Left renal cortex interstitium (tissue), 4 donors: ENCODE measurements around the gene MBNL2. TPM values are rescaled to one million over a fixed set of nuclear protein-coding genes. Genes with fewer than 3 reads are reported as not detected.

Source experiments
- DNase-seq, 4 donors: peaks; one replicate each; pipeline ENCODE4 v3.0.0-alpha.2; 2013; ENCODE audit warnings: low read depth in 4 of 4, low spot score in 2 of 4, missing footprints in 1 of 4
- polyA plus RNA-seq, 4 donors: library from polyadenylated mRNA; unstranded; fragments of 120-200 nt; gene quantifications; one replicate each; pipeline ENCODE4 v1.2.1, GENCODE V29; 2013; ENCODE audit not compliant: insufficient read length in 4 of 4

The MBNL2 gene
- polyA plus RNA-seq, 4 donors = 59.5 to 68.6 (median 62.5) TPM

DNA sequence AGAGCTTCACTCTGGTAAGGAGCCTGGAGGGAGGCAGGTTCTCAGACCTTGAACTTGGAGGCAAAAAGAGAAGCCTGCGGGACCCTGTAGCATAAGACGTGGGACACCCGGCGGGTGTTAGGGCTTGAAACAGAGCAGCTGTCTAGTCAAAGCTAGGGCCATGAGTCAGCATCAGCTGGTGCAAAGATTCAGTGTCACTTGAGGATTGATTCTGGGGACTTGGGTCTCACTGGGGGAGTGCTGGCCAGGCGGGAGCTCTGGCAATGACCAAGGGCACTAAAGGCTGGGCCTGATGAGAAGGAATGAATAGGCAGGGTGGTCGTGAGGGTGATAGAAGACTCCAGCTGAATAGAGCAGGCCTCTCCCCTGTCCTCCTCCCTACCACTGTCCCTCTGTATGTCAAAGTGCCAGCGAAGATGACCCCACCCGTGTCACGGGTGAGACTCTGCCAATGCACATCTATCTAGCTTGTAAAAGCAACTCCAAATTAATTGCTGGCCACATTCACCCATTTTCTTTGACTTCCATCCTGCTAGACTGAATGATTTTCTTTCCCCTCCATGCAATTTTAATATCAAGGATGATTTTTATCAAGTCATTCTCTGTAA is 97.1 kb downstream of the MBNL2 start:
- DNase-seq = no peak

DNA sequence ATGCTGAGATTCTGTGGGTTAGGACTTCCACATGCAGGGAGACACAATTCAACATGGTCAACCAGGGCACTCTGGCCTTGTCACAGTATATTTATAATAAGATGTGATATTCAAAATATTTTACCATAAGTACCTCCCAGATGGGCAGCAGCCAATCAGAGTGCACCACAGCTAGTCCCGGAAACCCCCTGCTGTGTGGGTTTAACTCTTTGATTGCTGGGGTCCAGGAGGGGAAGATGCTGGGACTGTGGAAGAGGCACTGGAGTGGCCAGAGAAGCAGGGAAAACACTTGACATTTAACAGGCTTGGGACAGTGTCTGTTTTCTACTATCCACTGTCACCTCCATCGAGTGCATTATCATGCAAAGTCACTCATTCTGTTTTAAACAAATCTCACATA is 99.0 kb downstream of the MBNL2 start:
- DNase-seq = no peak

DNA sequence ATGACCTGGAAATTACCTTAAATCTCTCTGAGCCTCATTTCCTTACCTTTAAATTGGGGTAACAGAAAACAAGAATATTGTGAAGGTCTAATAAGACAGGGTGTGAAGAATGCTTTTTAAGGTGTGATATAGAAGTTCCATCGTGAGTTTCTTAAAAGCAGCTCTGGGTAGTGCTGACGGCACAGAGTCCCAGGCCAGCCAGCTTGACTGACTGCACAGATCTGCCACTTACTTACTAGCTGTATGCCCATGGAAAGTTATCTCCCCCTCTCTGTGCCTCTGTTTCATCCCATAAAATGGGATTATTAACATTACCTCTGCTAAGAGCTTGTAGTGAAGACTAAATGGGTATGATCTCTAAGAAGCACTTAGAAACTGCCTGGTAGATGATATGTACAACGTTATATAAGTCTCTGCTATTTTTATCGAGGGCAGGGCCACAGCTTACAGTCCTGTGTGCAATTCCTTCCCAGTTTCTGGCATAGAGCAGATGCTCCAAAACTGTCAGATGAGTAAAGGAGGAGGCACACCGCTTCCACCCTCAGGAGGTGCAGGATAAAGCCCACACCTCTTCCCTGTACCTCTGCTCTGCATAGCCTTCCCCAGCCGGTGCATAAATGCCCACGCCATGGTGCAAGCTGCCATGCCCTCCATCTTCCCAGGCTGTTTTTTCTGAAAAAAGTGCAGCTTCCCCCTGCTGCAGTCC is 99.6 kb downstream of the MBNL2 start:
- no peak for DNase-seq

DNA sequence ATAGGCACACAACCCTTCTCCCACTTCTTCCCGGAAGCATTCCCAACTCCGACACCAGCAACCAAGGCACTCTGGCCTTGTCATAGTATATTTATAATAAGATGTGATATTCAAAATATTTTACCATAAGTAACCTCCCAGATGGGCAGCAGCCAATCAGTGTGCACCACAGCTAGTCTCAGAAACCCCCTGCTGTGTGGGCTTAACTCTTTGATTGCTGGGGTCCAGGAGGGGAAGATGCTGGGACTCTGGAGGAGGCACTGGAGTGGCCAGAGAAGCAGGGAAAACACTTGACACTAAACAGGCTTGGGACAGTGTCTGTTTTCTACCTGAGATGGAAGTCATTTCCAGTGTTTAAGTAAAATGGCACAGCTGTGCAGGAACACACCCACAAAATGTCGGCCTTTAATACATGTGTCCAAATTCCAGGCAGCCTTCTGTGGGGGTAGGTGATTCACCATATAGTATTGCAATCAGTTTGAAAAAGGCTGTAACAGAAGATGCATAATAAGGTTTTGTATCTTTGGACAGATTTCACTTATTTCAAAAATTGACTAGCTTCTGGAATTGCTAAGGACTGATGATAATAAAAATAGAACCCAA is 100.7 kb downstream of the MBNL2 start:
- DNase-seq = no peak

DNA sequence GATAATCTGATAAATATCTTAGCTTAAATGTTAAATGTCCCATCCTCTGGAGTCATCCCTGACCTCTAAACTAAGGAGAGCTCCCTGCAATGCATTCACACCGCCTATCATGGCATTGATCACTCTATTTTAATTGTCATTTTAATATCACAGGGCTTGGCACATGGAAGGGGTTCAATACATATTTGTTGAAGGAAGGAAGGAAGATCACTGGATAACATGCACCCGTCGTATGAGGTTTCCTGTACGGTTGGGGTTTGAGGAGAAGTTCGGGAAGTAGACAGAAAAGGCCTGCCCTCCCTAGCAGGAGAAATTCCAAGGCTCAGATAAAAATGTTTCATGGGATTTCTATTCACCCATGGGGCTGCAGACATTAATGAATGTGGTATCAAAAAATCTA is 102.0 kb downstream of the MBNL2 start:
- DNase-seq = no peak

DNA sequence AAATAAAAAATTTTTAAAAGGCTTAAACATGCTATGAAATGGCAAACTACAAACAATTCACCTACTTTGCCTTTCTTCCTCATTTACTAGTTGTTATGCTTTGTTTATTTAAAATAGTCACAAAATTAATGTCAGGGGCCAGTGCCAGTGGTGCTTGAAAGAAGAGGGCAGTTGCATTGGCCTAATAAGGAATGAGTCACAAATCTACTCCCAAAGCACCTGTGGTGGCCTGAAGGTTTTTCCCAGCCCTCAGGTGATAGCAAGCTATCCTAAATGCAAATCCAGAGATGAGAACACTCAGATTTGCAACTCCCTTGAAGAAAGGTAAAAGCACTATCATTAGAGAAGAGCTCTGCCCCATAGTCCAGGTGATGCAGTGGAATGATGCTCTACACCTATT is 103.6 kb downstream of the MBNL2 start:
- no peak for DNase-seq

DNA sequence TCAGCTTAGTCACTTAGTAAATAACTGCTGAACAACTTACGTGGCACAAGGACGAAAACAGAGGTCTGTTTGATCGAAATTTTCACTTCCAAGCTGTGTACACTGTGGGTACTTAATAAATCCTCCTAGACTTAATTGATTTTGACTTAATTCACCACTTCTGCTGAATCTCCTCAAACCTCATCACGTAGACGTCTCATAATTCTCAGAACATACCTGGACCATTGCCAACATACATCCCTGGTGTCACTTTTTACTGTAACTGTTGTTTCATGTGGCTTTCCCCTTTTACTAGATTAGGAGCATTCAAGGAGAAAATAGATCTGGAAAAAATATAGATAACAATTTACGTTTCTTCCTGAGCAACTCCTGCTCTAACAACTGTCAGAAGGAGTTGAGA is 105.0 kb downstream of the MBNL2 start:
- DNase-seq = no peak

DNA sequence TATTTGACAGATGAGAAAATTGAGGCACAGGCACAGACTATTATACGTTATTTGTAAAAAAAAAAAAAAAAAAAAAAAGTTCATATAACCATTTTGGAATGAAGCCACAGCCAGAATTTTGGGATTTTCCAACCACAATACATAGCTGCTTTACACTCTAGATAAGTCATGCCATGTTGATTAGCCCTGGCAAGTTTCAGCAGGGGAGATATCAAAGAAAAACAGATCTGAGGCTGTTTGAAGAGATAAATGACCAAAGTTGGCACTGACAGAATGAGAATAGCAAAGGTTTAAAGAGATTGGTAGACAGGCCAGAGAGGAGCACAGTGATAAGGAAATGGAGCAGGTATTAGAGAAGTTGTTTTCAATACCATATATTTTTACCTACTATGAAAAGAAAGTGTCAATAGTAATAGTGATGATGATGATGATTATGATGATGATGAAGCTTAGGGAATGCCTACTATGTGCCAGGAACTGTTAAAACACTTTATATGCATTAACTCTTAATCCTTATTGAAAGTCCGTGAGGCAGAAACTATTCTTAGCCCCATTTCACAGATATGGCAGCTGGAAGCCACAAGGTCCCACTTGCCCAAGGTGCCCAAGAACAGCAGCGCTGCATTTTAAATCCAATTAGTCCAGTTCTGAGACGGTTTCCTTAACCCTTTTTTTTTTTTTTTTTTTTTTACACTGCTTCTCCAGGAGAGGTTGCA is 105.5 kb downstream of the MBNL2 start:
- no peak for DNase-seq

DNA sequence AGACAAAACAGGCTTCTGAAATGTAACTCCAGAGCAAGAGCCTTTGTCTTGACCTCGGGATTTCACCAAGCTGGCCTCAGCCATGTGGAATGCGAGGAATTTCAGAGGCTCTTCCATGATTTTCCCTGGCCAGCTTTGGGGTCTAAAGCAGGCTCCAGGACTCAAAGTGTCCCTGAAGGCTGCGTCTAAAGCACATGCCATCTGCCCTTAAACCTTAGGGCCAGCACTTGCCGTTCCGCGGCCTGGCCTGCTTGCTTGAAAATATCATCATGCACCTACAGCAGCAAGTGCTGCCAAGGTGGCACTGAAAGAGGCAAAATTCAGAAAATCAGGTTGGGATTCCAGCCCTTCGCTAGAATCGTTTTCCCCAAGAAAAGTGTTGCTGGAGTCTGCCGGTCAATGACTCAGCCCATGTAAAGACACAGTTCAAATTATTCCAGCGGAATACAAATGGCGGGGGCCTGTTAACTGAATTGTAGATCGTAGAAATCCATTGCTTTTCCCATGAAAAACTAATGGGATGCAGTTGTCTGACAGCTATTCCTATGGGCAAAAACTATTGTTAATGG is 106.2 kb downstream of the MBNL2 start:
- no peak for DNase-seq

DNA sequence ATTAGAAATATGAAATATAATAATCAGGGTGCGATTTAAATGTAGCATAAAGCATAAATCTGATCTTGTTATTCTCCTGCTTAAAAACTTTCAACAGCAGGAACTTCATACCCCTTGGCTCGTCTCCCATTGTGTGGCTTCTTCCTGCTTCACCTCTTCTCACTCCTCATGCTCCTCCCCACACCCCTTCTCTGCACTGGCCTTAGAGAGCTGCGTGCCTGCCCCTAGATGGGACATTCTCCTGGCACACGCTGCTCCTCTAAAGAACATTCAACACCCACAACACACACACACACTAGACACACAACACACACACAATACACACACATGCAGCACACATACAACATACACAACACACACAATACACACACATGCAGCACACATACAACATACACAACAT is 107.2 kb downstream of the MBNL2 start:
- DNase-seq = no peak

DNA sequence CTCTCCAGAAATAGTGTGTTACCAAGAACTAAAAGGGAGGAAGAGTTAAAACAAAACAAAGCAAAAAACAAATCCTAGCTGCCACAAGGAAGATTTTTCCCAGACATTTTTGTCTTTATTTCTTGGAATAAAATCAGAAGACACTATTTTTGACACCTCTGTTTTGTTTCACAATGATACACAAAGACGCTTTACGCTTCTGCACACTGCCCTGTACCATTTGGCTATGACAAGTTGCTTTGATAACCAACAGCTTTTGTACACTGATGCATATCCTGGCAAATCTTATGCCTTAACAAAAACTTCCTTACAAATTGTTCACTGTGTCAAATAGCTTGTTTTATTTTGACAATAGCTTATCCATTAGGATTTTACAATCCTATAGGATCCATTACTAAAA is 108.3 kb downstream of the MBNL2 start:
- DNase-seq = no peak

DNA sequence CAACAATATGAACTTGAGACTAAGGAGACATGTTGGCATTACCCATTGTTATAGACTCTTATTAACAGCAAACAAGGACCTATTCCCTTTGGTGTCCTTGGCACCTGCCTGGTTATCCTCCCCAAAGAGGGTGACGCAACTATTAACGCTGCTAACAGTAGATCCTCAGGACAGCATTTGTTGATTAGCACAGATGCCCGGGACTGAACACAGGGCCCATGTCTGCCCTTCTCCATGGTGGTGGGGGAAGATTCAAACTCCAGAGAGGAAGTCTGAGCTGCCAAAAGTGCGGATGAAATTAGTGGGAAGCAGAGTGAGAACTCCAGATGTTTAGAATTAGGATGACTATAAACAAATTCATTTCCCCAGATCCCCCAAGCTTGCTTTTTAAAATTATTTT is 110.6 kb downstream of the MBNL2 start:
- no peak for DNase-seq

DNA sequence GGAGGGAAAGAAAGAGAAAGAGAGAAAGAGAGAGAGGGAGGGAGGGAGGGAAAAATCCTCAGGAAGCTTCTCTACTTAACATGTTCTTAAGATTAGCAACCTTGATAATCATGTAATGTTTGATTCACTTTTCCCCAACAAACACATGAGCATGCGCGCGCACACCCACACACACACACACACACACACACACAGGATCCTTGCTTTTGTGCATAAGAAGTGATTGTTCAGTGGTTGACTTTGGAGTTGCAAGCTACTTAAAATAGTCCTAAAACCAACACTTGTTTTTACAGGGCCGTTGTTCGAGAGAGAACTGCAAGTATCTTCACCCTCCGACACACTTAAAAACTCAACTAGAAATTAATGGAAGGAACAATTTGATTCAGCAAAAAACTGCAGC is 111.8 kb downstream of the MBNL2 start:
- DNase-seq = no peak

DNA sequence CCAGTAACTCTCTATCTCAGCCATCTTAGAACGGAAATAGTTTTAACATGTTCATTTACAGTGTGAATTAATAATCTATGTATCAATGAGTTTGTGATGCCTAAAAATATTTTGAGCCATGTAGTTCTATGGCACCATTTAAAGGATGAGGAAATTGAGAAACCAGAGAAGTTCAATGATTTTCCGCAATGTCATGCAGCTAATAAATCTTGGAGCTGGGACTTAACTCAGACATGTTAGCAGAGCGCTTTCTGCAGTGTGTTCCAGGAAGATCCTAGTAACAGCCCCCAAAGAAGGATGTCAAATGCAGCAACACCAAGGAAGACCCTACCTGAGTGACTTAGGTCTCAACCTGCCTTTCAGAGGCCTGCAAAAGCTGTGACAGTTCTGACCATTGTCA is 112.6 kb downstream of the MBNL2 start:
- no peak for DNase-seq

DNA sequence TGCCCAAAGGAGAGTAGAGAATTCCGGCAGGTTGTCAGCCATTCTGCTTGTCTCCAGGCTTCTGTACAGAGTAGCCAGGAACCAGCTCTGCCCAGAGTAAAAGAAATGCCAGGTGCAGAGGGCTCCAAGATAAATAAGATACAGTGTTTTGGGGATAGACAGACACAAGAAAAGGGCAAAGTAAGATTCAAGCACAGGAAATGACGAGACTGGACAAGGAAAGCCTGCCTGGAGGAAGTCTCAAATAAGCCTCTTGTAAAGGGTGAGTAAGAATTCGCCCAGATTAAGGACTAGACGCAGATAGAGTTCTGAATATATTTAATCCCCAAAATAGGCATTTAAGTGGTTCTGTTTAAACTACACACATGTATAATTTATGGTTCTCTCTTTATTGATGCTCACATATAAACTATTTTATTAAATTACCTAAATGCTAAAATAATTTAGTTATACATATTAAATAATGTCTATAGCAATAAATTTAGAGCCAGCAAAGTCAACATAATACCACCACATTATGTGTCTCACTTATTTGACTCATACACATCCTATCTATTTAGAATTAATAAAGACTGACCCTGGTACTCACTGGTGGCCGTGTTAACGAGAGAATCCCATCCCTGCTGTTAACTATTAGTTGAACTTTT is 113.5 kb downstream of the MBNL2 start:
- no peak for DNase-seq

DNA sequence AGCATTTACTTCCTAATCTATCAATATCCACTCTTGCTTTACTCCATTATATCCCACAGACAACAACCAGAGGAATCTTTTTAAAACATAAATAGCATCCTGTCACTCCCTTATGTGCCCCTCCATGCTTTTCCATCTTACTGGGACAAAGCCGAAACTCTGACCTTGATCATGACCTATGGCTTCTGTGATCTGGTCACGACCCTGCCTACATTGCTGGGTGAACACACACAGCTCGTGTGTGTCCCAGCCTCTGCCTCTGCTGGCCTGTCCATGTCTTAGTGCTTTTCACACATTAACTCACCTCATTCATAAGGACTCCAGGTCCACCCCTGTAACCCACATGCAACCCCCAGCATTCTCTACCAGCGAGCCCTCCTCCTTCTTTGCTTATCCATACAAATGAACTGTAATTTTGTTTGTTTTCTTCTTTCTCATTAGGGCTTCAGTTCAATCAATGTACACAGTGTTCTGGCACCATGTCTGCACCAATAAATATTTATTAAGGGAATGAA is 115.9 kb downstream of the MBNL2 start:
- no peak for DNase-seq

DNA sequence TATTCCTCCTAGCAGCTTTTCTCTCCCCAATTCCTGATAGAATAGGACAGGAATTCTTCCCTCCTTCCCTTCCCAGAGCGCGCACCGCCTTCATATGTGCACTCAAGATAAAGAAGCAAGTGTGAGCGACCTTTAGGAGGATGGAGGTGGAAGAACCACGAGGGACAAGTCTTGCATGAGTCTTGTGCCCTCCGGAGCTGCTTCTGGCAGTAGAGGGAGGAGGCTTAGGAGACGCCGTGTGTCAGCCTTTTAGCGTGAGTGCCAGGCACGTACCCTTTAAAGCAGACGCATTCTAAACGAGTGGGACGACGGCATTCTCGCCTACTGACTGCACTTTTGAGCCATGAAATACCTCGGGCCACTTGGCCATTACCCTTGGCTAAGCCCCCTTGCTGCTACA is 116.4 kb downstream of the MBNL2 start:
- no peak for DNase-seq

DNA sequence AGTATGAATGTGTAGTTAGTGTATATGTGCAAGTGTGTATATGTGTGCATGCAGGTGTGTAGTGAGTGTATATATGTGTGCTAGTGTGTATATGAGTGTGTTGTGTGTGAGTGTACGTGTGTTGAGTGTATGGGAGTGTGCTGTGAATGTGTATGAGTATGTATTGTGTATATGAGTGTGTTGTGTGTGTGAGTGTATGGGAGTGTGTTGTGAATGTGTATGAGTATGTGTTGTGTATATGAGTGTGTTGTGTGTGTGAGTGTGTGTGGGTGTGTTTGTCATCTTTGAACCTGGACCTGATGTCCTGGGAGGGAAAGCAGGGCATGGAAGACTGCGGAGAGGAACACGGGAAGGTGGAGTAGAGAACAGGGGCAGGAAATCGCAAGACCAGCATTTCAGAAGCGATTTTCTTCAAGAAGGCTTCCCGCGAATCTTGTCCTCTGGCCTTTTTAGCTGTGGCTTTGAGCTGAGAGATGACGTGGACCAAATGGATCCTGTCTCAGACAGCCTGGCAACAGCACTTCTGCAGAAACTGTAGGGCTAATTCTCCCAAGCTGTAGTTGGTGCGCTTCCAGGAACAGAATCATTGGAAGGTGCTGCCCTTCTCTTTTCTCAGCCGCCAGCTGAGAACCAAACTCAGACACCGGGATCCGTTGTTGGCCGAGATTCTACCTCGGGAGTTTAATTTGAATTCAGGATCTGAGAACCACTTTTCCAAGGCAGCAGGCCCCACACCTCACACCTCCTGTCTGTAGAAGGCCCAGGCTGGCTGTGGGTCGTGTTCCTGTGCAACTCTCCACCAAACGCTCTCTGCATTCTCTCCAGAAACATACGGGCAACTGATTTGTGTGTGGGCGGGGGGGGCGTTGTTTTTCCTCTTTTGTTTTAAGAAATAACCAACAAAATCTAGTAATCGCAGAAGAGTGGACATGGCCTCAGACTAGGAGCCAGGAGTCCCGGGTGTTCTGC is 117.2 kb downstream of the MBNL2 start:
- DNase-seq = no peak

DNA sequence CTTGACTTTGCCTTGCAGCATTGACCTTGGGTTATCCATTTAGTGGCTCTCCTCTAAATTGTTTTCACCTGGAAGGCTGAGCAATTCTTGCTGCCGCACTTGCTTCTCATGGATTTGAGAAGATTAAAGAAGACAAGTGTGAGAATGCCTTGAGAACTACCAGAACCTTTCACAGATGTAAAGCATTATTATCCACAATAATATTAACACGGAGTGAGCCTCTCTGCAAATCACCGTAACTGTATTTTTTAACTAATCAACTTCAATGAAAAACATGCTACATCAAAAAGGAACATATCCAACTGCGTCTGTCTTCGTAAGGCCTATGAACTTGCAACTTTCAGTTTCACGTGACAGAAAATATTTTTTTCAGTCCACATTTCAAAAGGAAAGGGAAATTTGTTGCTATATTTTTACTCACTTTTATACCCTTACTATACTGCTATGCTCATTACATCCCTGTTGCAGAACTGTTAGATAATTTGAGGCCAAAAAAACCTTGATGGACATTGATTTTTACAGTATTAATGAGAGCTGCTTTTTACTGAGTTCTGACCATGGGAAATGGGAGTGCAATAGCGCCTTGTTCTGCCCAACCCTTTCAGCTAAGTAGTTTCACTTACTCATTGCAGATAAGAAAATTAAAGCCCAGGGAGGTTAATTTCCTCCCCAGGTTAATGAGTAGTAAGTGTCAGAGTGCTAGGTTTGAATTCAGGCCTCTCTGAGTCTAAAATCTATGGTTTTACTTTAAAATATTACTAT is 118.0 kb downstream of the MBNL2 start:
- no peak for DNase-seq
